ENCODE results near the gene ADCY9. TPM values are rescaled to one million over a fixed set of nuclear protein-coding genes. Genes with fewer than 3 reads are reported as not detected.

Gene ADCY9
- total RNA-seq, 1 donor from 2014 or later = 26.9 TPM

DNA sequence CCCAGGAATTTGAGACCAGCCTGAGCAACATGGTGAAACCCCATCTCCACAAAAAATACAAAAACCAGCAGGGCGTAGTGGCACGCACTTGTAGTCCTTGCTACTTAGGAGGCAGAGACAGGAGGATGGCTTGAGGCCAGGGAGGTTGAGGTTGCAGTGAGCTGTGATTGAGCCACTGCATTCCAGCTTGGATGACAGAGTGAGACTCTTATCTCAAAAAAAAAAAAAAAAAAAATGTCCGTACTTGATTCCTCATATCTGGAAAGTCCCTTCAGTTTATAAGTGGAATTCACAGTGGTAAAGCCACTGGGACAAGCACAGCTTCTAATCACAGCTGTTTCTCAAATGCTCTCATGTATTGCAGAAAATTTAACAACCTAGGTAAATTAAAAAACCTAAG lies 157.1 kb downstream of the ADCY9 start:
- Mint-ChIP-seq H3K36me3 (ENCODE audit: unreplicated experiment) (no peaks in the 10 kb centered on the region), H3K9me3 (ENCODE audit: unreplicated experiment) (no peaks in the 10 kb centered on the region), H3K27me3 (ENCODE audit: unreplicated experiment) (peaks cover 6% of the 10 kb centered on the region), H3K4me1 (ENCODE audit: unreplicated experiment) (peaks cover 26% of the 10 kb centered on the region), H3K4me3 (ENCODE audit: unreplicated experiment) (no peak overlapping the region), H3K27ac (ENCODE audit: unreplicated experiment) (no peak overlapping the region)
- no peak for DNase-seq (ENCODE audit: extremely low spot score, unreplicated experiment)
- TF ChIP-seq, protein P1, sequence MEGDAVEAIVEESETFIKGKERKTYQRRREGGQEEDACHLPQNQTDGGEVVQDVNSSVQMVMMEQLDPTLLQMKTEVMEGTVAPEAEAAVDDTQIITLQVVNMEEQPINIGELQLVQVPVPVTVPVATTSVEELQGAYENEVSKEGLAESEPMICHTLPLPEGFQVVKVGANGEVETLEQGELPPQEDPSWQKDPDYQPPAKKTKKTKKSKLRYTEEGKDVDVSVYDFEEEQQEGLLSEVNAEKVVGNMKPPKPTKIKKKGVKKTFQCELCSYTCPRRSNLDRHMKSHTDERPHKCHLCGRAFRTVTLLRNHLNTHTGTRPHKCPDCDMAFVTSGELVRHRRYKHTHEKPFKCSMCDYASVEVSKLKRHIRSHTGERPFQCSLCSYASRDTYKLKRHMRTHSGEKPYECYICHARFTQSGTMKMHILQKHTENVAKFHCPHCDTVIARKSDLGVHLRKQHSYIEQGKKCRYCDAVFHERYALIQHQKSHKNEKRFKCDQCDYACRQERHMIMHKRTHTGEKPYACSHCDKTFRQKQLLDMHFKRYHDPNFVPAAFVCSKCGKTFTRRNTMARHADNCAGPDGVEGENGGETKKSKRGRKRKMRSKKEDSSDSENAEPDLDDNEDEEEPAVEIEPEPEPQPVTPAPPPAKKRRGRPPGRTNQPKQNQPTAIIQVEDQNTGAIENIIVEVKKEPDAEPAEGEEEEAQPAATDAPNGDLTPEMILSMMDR (IDR thresholded peaks at IDR 0.05) = no peak

DNA sequence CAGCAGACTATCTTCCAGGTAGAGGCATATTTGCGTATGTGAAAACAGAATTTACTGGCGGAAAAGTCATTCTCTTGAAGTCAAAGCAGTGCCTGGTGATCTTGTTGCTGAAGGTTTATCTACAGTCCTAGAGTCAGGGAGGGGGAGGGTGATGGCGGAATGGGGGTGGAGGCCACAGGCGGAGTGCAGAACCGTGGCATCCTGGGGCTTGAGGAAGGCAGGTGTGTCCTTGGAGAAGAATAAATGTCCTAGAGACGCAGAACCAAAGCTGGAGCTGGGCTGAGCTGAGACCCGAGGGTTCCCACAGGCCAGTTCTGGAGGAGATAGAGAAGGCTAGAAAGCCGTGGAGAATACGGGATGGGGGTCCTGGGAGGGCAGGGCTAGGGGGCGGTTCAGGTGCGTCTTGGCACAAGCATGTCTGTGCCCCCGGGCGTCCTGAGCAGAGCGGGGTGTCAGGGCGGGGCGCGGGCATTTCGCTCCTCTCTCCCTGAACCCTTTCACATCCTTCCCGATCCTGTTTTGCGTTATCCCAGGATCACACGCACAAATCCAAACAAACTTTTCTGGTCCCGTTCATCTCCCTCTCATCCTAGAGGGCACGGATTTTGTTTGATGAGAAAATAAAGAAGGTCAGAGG lies 158.8 kb downstream of the ADCY9 start:
- H3K4me1 Mint-ChIP-seq (ENCODE audit: unreplicated experiment) = peaks cover 35% of the 10 kb centered on the region
- peaks cover 6% of the 10 kb centered on the region for H3K27me3 Mint-ChIP-seq (ENCODE audit: unreplicated experiment)
- TF ChIP-seq, protein P1 (IDR thresholded peaks at IDR 0.05) = no peak
- no peak overlapping the region for H3K4me3 Mint-ChIP-seq (ENCODE audit: unreplicated experiment)
- H3K36me3 Mint-ChIP-seq (ENCODE audit: unreplicated experiment) = no peaks in the 10 kb centered on the region
- H3K27ac Mint-ChIP-seq (ENCODE audit: unreplicated experiment) = no peak overlapping the region
- no peaks in the 10 kb centered on the region for H3K9me3 Mint-ChIP-seq (ENCODE audit: unreplicated experiment)
- no peak for DNase-seq (ENCODE audit: extremely low spot score, unreplicated experiment)

DNA sequence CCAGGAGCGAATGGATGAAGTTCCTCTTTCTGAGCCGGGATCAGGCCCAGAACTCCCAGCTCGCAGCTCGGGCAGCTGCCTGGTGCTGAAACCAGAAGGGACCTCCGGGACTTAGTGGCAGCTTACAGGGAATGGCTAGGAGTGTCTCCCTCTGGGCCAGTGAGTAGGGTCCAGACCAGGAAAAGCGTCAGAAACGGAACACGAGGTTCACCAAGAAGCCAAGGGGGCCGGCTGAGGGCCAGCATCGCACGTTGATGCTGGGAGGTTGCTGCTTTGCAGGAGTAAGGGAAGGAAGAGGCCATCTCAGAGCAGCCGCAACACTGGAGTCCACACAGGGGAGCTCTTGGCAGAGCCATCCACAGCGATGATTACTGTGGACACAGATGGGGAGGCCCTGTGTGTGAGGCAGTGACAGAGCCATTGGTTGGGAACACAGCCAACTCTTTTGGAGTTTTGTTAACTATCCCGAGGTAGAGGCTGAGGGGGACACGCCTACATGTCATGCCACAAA lies 161.8 kb downstream of the ADCY9 start:
- H3K4me3 Mint-ChIP-seq (ENCODE audit: unreplicated experiment) = no peak overlapping the region
- H3K9me3 Mint-ChIP-seq (ENCODE audit: unreplicated experiment) = no peaks in the 10 kb centered on the region
- no peak for DNase-seq (ENCODE audit: extremely low spot score, unreplicated experiment)
- H3K4me1 Mint-ChIP-seq (ENCODE audit: unreplicated experiment) = peaks cover 48% of the 10 kb centered on the region
- H3K27ac Mint-ChIP-seq (ENCODE audit: unreplicated experiment) = no peak overlapping the region
- H3K36me3 Mint-ChIP-seq (ENCODE audit: unreplicated experiment) = no peaks in the 10 kb centered on the region
- TF ChIP-seq, protein P1 (IDR thresholded peaks at IDR 0.05) = no peak
- H3K27me3 Mint-ChIP-seq (ENCODE audit: unreplicated experiment) = peaks cover 6% of the 10 kb centered on the region

DNA sequence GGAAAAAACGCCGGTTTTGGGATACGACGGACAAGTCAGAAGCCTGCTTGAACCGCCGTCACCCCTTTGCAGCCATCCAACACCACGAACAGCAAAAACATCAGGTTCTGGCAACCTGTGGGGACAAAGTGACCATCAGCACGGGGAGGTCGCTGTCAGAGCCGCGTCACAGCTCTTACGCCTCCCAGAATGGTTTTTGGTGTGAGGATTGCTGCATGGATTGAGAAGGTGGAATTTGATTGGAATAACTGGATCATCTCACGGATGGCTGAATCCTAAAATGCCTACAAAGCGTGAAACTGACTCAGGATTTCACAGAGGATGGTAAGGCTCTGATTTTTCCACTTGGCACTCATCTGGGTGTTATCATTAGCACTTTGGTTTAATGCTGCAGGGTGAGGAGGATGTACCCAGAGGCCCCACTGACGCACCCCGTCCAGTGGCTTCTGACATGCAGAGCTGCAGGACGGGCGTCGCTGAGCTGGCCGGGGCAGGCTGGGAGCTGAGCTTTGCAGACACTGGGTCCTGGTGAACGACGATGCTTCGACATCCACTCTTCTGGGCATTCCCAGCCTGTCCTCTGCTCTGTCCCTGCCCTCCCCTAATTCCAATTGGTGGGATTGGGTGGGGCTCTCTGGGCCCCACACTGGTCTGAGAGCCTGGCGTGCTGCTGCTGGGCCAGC lies 162.4 kb downstream of the ADCY9 start:
- H3K4me3 Mint-ChIP-seq (ENCODE audit: unreplicated experiment) = no peak overlapping the region

DNA sequence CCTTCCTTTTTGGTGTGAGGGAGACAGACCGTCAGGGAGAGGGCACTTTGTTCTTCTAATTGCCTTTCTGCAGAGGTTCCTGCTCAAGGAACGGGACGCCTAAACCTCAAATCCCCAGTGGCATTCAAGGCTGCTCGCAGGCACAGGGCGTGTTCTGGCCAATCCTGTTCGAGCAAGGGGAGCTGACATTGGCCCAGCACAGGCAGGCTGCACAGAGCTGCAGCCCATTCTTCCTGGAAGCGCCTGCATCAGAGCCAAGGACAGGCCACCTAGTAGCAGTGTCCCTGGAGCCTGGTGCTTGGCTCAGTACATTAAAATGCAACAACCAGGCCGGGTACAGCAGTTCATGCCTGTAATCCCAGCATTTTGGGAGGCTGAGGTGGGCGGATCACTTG lies 163.5 kb downstream of the ADCY9 start:
- H3K27ac Mint-ChIP-seq (ENCODE audit: unreplicated experiment) = peak overlapping the region; percentile 32
- peaks cover 6% of the 10 kb centered on the region for H3K27me3 Mint-ChIP-seq (ENCODE audit: unreplicated experiment)
- DNase-seq (ENCODE audit: extremely low spot score, unreplicated experiment) = no peak

More for the DNA sequence above, 162.4 kb downstream of the ADCY9 start:
- Mint-ChIP-seq H3K36me3 (ENCODE audit: unreplicated experiment) (no peaks in the 10 kb centered on the region), H3K27me3 (ENCODE audit: unreplicated experiment) (peaks cover 6% of the 10 kb centered on the region), H3K27ac (ENCODE audit: unreplicated experiment) (no peak overlapping the region), H3K4me1 (ENCODE audit: unreplicated experiment) (peaks cover 49% of the 10 kb centered on the region), H3K9me3 (ENCODE audit: unreplicated experiment) (no peaks in the 10 kb centered on the region)
- TF ChIP-seq, protein P1 (IDR thresholded peaks at IDR 0.05) = no peak
- DNase-seq (ENCODE audit: extremely low spot score, unreplicated experiment) = no peak

More for the DNA sequence above, 163.5 kb downstream of the ADCY9 start:
- H3K36me3 Mint-ChIP-seq (ENCODE audit: unreplicated experiment) = no peaks in the 10 kb centered on the region
- TF ChIP-seq, protein P1 (IDR thresholded peaks at IDR 0.05) = no peak
- H3K4me3 Mint-ChIP-seq (ENCODE audit: unreplicated experiment) = no peak overlapping the region
- peaks cover 54% of the 10 kb centered on the region for H3K4me1 Mint-ChIP-seq (ENCODE audit: unreplicated experiment)
- no peaks in the 10 kb centered on the region for H3K9me3 Mint-ChIP-seq (ENCODE audit: unreplicated experiment)
